GM21360 (cell line): ENCODE data around the gene SLC17A3.

Experiments
- ATAC-seq: cut with Tn5 transposase; IDR thresholded peaks from one replicate; pipeline ENCODE4 v1.9.1; 2021; ENCODE audit warnings: mild to moderate bottlenecking, moderate library complexity; ENCODE audit not compliant: unreplicated experiment

The SLC17A3 gene, protein sequence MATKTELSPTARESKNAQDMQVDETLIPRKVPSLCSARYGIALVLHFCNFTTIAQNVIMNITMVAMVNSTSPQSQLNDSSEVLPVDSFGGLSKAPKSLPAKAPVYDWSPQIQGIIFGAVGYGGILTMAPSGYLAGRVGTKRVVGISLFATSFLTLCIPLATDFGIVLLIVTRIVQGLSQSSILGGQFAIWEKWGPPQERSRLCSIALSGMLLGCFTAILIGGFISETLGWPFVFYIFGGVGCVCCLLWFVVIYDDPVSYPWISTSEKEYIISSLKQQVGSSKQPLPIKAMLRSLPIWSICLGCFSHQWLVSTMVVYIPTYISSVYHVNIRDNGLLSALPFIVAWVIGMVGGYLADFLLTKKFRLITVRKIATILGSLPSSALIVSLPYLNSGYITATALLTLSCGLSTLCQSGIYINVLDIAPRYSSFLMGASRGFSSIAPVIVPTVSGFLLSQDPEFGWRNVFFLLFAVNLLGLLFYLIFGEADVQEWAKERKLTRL

DNA sequence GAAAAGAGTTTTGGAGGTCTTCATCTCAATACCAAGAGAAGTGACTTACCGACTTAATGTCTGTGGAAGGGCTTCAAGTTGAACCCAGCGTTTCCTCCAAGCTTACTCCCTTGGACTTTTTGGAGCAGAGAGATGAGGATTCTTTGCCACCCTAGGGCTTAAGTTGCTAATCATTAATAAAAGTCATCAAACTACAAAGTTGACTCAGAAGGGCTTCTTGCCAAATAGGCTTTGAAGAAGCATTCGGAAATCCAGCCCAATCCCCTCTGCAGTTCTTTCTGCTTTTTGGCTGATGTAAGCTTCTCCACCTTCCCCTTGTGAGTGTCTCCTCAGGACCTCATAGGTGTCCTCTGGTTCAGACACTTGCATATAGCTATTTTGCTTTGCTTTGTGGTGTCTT lies at the start of gene SLC17A3:
TSS of gene SLC17A3 (minus strand) at position 126 of the 400 bp plus-strand sequence. CDS start 5,856 bp downstream, outside the sequence.
- ATAC-seq, result no peak

DNA sequence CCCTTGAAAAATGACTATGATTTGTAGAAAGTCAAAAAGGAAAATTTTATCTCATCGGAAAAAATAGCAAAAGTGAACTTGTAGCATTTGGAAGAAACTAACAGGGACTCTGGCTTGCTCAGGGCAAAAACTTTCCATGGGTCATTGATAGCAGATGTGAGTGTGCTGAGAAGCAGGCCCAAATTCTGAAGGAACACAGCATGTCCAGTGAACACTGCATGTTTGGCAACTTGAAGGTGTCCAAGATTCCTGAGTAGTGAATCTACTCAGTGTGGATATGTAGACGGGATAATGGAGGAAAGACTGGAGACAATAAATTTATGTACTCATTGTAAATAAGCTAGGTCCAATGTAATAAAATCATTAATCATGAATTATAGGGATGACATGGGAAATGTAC lies 48.3 kb upstream of the SLC17A3 start:
- no peak for ATAC-seq

DNA sequence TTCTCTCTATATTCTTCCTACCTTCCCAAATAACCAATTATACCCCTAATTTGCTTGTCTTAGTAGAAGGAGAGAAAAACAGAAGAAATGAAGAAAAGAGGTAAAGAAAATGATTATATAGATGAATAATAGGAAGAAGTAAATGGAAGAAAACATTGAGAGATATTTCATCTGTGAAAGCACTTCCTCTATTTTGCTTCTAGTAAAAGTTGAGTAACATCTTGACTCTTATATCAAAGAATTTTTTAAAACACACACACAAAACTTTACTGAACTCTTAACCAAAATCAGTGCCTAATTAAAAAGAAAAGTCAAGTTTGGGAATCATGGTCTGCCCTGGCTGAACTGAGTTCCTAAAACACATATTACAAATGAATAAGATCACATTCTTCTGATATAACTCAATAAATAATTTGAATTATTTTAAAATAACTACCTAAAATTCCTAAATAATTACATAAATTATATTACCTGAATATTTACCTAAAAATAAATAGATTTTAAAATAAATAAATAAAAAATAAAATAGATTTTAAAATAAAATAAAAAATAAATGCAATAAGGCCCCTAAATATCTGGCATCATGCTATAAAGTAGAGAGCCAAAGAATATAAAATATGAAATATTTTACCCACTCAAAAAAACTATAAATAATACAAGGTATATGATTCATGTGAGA lies 47.6 kb upstream of the SLC17A3 start:
- ATAC-seq, result no peak

DNA sequence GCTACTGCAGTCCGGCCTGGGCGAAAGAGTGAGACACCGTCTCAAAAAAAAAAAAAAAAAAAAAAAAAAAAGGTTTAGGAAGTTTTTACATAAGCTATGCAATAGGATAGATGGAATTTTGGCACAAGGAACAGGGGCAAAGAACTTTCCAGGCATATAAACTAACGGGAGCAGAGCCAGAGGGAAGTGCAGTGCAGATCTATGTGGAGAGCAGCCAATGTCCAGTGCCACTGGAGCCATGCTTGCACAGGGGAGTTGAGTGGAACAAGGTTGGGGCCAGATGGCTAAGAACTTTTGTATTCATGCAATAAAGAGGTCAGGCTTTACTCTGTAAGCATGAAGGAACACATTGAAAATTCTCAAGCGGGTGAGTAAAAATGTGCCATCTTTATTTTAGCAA lies 45.6 kb upstream of the SLC17A3 start:
- no peak for ATAC-seq

DNA sequence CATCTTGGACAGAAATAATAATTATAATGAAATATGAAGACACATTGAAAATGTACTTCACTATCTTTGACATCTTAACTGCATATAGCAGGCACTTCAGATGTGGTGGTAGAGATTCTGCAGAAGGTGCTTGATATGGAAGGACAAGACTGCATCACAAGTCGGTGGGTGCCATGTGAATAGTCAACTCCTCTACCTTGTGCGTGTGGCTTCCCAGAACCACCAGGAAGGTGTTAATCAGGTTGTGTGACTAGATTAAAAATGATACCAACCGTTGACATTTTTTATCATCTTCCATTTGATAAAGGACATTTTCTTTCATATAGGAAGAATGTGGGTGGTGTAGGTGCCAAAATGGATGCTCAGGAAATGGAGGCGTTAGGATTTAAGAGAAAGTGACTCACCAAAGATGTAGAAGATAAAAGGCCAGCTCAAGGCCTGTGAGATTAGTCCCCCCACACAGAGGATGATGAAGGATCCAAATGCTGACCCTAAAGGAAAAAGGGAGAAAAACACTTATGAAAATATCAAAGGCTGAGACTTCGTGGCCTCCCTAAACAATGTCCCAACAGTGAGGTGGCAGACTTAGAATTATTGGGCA lies 44.1 kb upstream of the SLC17A3 start:
- no peak for ATAC-seq

DNA sequence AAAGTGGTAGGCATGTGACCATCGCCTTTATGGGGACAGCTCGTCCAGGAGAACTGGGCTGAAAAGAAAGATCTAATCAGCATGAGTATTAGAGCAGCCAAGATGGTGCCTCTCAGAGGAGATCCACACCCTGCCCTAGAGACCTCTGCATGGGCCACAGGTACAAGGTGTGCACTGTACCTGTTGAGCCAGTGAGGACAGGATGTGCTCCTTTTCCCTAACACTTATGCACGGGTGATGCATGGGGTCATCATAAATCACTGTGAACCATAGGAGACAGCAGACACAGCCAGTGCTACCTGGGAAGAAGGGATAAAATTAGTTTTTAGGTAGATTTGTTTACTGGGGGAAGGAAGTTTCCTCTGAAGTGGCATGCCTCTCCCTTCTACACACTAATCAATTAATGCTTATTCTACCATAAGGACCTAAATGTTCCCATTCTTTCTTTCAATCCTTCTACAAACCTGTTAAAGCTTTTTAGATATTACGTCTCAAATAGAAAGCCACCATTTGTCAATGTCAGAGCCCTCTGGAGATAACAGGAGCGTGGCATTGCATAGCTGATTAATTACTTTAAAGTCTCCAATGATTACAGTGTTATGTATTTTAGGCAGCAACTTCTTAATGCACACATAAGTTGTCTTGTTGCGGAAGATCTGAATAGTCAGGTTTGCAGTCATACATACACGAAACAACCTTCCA lies 42.9 kb upstream of the SLC17A3 start:
- ATAC-seq, result no peak

DNA sequence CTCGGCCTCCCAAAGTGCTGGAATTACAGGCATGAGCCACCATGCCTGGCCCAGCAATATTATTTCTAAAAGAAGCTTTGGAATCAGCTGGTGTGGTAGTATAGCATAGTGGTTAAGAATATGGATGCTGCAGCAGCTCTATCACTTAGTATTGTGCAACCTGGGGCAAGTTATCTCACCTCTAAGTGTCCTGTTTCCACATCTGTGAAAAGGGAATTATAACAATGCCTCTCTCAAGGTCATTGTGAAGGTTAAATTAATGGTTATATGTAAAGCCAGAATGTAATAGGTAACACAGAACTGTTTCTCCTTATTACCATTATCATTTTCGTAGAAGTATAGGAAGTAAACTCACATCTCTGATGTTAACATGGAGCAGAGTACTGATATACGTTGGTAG lies 42.3 kb upstream of the SLC17A3 start:
- no peak for ATAC-seq

DNA sequence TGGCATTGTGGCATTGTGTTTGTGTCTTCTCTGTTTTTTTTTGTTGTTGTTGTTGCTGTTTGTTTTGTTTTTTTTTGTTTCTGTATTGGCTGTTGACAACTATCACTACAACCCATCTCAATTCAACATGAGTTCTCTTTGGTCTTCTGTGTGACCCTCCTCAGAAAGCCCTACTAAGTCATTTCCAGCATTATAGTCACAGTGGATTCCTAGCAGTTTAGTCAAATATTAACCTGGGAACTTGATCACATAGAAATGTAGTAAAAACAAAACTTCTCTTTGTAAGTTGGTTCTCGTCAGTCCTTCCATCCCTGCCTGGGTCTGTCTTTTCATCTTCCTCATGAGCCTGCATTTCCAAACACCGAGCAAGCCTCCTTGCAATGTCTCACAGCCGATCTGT lies 39.7 kb upstream of the SLC17A3 start:
- no peak for ATAC-seq

DNA sequence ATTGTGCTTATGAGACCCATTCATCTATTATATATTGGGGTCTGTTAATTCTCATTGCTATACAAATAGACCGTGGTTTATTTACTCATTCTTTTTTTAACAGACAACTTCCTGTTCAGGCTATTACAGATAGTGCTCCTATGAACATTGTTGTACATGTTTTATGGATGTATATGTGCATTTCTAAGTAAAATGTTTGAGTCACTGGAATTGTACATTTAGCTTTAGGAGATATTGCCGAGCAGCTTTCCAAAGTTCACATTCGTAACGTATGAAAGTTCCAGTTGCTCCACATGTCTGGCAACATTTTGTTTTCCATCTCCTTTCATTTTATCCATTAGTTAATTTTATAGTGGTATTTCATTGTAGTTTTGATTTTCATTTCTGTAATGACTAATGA lies 37.3 kb upstream of the SLC17A3 start:
- no peak for ATAC-seq

DNA sequence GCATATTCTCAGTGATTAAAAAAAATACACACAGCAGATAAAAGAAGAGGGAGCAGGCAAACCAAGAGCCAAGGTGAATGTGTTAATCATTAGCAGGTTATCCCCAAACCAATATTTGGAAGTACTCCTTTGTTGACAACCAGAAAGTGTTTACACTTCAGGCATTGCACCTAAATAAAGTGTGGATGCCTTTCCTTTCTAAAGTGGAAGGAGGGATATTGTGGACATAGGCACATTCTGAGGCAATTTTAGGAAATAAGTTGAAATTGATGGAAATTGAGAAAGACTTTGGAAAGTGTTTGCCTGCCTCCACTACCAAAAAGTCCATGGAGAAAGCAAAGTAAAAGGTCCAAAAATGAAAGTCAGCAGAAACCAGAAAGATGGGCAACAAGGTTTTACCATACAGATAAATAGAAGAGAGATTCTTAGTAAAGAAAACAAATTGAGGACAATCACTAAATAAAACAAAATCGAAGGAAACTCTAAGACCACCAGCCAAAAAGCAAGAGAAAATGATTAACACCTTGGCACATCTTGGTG lies 33.5 kb upstream of the SLC17A3 start:
- no peak for ATAC-seq

DNA sequence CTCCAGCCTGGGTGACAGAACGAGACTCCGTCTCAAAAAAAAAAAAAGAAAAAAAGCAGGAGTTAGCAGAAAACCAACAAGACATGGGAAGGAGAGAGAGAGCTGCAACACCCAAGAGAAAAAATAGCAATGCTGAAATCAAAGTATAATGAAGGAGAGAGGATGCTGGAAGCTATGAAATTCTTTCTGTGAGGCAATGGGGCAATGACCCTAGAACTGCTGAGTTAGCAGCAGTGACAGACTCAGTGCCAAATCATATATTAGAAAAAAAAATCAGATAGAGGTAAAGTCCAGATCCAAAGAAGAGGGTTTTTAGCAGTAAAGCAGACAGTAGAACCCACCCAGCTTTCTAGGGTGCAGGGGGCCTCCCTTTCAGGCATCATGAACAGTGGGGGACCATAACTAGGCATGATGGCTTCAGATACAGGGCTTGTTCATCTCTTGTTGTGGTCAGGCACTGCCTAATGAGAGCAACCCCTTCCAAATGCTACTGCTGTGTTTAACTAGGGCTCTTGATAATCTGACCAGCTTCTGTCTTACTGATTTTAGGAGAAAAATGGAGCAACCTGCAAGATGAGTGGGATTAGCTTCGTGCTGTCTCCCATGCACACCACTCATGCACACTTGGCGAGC lies 29.5 kb upstream of the SLC17A3 start:
- ATAC-seq, result no peak

DNA sequence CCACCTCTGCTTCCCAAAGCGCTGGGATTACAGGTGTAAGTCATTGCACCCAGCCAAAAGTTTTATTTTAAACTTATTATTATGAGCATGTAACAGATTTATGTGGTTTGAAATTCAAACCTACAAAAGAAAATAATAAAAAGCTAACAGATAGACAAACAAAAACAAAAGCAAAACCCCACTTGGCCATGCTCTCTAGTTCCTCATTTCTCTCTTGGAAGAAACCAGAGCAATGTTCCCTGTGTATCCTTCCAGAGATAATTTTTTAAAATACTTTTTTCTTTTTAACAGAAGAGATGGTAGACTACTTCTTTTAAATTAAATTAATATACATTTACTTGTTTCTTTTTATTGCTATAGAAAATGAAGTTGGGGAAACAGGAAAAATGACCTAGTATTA lies 28.0 kb upstream of the SLC17A3 start:
- no peak for ATAC-seq

DNA sequence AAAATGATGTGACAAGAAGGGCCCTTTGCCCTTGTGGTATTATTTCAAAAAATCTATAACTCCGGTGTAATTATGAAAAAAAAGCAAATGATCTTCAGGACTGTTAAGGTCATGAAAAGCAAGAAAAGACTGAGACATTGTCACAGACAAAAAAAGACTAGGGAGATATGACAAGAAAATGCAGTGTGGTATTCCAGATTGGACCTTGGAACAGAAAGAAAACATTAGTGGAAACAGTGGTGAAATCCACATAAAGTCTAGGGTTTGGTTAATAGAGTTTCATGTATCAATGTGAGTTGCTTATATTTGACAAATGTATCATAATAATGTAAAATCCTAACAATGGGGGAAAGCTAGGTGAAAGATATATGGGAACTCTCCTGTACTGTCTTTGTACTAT lies 26.8 kb upstream of the SLC17A3 start:
- no peak for ATAC-seq

DNA sequence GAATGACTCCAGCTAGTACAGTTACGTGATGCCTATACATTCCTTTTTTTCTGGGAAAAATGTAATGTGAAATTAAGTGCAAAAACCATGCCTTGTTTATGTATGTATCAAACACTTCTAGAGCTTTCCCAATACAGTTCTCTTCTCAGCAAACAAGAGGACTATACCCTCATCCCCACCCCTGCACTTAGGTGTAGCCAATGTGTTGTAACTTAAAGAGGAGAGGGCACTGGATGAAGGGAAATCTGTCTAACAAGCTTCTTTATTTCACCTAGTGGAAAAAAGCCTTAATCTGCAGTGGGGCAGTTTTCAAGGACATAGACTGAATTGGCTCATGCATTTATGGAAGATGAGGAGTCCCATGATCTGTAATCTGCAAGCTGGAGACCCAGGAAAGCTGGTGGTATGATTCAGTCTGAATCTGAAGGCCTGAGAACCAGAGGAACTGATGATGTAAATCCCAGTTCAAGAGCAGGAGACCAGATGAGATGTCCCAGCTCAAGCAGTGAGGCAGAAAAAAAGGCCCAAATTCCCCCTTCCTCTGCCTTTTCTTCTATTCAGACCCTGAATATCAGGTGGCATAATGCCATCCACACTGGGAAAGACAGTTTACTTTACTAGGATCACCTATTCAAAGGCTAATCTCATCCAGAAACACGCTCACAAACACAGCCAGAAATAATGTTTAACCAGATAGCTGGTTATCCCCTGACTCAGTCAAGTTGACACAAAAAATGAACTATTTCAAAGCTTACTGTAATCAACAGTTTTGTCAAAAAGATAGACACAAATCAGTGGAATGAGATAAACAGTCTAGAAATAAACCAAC lies 25.8 kb upstream of the SLC17A3 start:
- ATAC-seq, result no peak

DNA sequence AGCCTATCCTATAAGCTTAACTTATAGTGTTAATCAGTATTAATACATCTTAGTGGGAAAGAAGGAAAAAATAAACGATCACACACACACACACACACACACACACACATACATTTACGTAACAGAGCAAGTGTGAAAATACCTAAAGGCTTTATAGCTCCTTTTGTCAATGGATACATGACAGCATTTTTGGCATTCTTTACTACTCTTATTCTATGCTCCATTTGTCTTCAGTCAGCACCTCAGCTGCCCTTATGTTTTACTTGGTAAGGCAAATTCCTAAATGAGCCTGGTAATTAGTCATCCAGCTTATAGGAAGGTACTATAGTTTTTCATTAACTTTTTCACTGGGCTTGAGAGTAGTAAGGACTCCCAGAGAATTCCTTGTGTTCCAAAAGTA lies 25.1 kb upstream of the SLC17A3 start:
- ATAC-seq, result no peak

DNA sequence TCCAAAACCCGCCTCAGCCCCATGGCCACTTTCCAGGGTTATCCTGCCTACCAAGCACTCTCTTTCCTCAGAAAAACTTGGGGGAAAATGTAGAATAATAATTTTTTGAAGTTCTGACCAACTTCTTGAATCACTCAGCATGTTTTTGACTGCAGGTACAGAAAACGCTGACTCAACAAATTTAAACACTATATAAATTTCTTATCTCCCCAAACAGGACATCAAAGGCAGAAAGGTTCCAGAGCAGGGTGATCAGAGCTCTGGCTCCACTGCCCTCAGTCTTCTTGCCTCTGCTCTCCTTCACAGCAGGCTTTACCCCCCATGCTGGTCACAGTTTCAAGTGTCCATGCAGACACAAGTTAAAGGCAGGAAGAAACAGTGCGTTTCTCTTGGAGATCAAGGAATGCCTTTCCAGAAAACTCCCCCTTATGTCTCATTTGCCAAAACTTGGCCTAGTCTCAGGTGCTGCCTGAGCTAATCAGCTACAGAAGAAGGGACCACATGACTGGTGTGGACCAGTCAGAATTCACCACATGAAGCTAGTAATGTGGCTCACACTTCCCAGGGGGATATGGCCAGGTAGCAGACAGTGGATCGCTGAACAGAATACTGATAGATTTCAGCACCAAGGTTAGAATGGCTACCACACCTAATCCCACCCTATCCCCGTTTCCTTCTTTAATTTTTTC lies 24.4 kb upstream of the SLC17A3 start:
- no peak for ATAC-seq

DNA sequence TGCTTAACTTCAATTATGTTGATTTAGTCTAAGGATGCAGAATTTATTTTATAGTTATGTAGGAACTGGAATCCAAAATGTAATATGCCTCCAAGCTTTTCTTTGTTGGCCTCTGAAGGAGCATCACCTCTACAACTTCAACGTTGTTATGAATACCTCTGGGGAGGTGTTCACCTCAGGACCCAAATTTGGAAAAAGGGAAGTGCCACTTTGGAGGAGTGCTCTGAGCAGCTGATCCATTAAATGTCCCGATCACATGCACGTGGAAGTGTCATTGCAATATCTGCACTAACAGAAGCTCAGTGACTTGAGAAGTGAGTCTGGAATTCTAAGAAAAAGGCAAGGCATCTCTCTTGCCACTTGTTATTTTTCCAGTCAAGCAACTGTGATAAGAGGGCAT lies 22.2 kb upstream of the SLC17A3 start:
- no peak for ATAC-seq

DNA sequence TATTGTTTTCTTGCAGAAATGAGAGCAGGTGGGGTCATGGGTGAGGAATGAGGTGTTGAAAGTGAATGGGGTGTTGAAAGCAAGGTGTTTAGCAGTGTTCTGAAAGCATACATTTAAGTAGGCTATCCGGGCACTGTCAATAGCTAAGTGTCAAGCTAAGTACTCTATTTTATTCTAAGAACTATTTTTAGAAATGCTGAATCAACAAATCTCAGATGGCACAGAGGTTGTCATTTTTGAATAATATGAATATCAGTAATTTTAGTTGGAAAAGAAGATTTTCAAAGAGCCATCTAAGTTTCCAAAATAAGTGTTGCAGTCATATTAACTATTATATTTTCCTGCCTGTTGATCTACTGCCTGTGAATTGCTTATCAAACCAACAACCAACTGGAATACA lies 21.7 kb upstream of the SLC17A3 start:
- ATAC-seq, result no peak

DNA sequence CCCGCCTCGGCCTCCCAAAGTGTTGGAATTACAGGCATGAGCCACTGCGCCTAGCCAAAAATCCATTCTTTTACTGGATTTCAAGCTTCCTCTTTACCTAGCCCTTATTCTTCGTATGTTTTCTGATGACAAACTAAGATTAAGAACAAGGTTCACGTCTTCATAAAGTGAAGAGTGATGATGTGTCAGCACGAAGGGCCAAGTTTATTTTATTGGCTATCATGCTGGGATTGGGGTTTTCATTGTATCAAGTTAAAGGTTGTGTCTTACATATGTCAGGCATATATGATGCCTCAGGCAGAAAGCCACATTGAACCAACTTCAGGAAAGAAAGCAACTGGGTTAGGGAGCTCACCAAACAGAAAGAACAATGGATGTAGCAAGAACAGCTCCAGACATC lies 19.7 kb upstream of the SLC17A3 start:
- ATAC-seq, result no peak
